ENCODE measurements around the gene RNF126. TPM values are rescaled to one million over a fixed set of nuclear protein-coding genes. Genes with fewer than 3 reads are reported as not detected.

RNF126 gene
- total and polyA plus RNA-seq, 8 donors, result 21.1 to 240 (median 35.0) TPM

DNA sequence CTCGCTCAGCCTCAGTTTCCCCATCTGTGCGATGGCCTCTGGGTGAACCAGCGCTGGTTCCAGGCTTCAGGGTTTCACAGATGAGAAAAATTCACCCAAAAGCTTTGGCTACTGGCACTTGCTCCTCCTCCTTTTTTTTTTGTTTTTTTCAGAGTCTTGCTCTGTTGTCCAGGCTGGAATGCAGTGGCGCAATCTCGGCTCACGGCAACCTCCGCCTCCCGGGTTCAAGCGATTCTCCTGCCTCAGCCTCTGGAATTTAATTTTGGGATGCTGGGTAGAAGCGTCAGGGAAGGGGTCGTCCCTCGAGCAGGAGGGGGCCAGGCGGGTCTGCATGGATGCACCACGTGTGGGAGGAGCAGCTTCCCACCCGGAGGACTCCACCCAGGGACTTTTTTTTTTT lies 25.2 kb upstream of the RNF126 start:
- 55 to 79% (median 72%) methylated on average over 15 of the region's 15 CpGs for WGBS, 5 donors
- H3K9me3 ChIP-seq, result no peaks in the 10 kb centered on the region
- no peak overlapping the region for H3K27ac ChIP-seq
- no peaks in the 10 kb centered on the region for H3K27me3 ChIP-seq
- no peaks in the 10 kb centered on the region for H3K36me3 ChIP-seq
- DNase-seq, result no peak
- no peak overlapping the region for H3K4me3 ChIP-seq
- H3K4me1 ChIP-seq, result no peaks in the 10 kb centered on the region
- intact Hi-C loops (cut with DNase I; ENCODE audit: low total_unique reads), result no loop called here
- TF ChIP-seq, protein P1, sequence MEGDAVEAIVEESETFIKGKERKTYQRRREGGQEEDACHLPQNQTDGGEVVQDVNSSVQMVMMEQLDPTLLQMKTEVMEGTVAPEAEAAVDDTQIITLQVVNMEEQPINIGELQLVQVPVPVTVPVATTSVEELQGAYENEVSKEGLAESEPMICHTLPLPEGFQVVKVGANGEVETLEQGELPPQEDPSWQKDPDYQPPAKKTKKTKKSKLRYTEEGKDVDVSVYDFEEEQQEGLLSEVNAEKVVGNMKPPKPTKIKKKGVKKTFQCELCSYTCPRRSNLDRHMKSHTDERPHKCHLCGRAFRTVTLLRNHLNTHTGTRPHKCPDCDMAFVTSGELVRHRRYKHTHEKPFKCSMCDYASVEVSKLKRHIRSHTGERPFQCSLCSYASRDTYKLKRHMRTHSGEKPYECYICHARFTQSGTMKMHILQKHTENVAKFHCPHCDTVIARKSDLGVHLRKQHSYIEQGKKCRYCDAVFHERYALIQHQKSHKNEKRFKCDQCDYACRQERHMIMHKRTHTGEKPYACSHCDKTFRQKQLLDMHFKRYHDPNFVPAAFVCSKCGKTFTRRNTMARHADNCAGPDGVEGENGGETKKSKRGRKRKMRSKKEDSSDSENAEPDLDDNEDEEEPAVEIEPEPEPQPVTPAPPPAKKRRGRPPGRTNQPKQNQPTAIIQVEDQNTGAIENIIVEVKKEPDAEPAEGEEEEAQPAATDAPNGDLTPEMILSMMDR (IDR thresholded peaks at IDR 0.05), result no peak

DNA sequence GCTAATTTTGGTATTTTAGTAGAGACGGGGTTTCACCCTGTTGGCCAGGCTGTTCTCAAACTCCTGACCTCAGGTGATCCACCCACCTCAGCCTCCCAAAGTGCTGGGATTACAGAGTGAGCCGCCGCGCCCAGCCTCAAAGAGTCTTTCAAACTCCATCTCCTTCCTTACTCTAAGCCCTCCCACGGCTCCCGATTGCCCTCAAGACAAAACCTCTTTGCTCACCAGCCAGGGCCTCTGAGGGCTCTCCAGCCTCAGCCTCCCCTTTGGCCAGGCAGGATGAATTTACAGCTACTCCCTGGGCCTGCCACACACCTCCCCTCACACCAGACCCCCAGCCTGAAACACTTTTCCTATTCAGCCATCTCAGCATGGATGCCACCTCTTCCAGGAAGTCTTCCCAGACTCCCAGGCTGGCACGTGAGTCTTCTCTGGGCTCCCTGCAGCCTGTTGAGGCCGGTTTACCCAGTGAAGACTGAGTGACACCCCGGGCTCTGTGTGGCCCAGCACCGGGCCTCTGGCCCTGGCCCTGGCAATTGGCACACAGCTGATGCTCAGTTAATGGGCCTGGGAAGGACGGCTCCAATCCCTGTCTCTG lies 24.7 kb upstream of the RNF126 start:
- no peaks in the 10 kb centered on the region for H3K36me3 ChIP-seq
- no peaks in the 10 kb centered on the region for H3K9me3 ChIP-seq
- WGBS, 5 donors, result 81 to 92% (median 85%) methylated on average over 9 to 11 of the region's 11 CpGs
- no peak for DNase-seq
- intact Hi-C loops (cut with DNase I; ENCODE audit: low total_unique reads), result no loop called here
- no peaks in the 10 kb centered on the region for H3K4me1 ChIP-seq
- H3K27ac ChIP-seq, result no peak overlapping the region
- TF ChIP-seq, protein P1 (IDR thresholded peaks at IDR 0.05), result no peak
- TF ChIP-seq EP300 (IDR thresholded peaks at IDR 0.05), result no peak
- H3K27me3 ChIP-seq, result no peaks in the 10 kb centered on the region
- H3K4me3 ChIP-seq, result no peak overlapping the region

DNA sequence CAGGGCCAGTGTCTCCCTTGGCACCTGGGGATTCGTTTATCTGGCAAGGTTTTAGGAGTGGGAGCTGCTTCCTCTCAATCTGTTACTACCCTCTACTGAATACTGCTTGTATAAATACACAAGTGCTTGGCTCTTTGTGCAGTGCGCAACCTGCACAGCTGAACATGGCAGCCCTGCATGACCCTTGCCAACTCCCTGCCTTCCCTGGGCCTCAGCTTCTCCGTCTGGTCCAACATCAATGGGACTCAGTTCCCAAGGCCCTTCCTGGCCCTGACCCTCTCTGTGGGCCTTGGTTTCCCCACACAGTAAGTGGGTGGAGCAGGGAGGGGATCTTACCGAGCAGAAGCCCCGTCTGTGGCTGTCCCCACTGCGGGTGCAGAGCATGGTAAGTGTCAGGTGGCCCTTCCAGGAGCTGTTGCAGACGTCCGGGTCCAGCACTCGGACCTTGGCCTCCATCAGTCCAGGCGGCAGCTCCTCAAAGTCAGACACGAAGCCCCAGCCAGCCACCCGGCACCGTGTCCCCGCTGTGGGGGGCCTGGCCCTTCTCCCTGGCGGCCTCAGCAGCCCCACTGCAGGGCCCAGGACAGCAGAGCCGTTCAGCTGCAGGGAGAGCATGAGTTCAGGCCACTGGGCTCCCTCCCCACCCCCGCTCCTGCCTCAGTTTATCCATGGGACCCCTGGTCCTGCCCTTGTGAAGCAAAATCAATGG lies 23.7 kb upstream of the RNF126 start:
- Histone ChIP-seq H3K4me3 (no peak overlapping the region), H3K27me3 (no peaks in the 10 kb centered on the region), H3K27ac (no peak overlapping the region), H3K36me3 (peaks cover 0 to 2% (median under 1%) of the 10 kb centered on the region in 4 donors), H3K4me1 (no peaks in the 10 kb centered on the region), H3K9me3 (no peaks in the 10 kb centered on the region)
- no peak for DNase-seq
- no peak for TF ChIP-seq POLR2A (IDR thresholded peaks at IDR 0.05)
- TF ChIP-seq POLR2AphosphoS5 (IDR thresholded peaks at IDR 0.05), result no peak
- TF ChIP-seq EP300 (IDR thresholded peaks at IDR 0.05), result no peak
- TF ChIP-seq, protein P1 (IDR thresholded peaks at IDR 0.05), result no peak
- intact Hi-C loops (cut with DNase I; ENCODE audit: low total_unique reads), result no loop called here
- 70 to 88% (median 73%) methylated on average over 6 to 17 of the region's 17 CpGs for WGBS, 5 donors

DNA sequence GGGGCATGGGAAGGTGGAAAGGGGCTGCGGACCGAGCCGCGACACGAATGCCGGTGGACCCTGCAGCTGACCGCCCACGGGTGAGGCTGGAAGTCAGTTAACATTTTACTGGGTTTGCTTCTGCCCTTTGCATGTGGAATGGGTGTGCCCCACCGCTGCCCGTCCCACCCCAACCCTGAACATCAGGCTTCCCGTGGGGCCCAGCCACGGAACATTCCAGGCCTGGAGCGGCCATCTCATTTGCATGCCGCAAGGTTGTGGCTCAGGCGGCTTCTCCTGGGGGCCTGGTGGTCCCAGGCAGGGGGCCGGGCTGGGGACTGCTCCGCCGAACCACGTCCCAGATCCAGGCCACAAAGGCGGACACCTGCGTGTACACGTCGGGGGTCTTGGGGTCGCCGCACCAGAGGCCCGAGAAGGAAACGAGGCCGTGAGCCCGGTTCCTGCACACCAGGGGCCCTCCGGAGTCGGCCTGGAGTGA lies 22.5 kb upstream of the RNF126 start:
- 78 to 83% (median 79%) methylated on average over 26 to 31 of the region's 31 CpGs for WGBS, 5 donors
- no peaks in the 10 kb centered on the region for H3K9me3 ChIP-seq
- intact Hi-C loops (cut with DNase I; ENCODE audit: low total_unique reads), result no loop called here

More for the DNA sequence above, 22.5 kb upstream of the RNF126 start:
- no peak overlapping the region for H3K4me3 ChIP-seq
- H3K36me3 ChIP-seq, result peaks cover 0 to 9% (median 1%) of the 10 kb centered on the region in 4 donors
- peaks cover 0 to 10% (median 5%) of the 10 kb centered on the region in 4 donors for H3K4me1 ChIP-seq
- no peak for TF ChIP-seq EP300 (IDR thresholded peaks at IDR 0.05)
- TF ChIP-seq POLR2AphosphoS5 (IDR thresholded peaks at IDR 0.05), result no peak
- no peak for TF ChIP-seq POLR2A (IDR thresholded peaks at IDR 0.05)
- TF ChIP-seq, protein P1 (IDR thresholded peaks at IDR 0.05), result no peak
- no peak overlapping the region for H3K27ac ChIP-seq
- no peaks in the 10 kb centered on the region for H3K27me3 ChIP-seq
- no peak for DNase-seq
